HepG2 (cell line): Measurements from ENCODE around the gene YPEL5. TPM values are rescaled to one million over a fixed set of nuclear protein-coding genes. Genes with fewer than 3 reads are reported as not detected.

Source experiments
- ASH2L ChIP-seq: fragments of 300-600, 200-600 bp; sonication (generic); IDR thresholded peaks from 2 replicates; pipeline ENCODE4 v1.7.0; 2017; ENCODE audit warnings: low read depth, mild to moderate bottlenecking, moderate library complexity, mixed read lengths, low read length; ENCODE audit not compliant: insufficient read length
- ATAD3A ChIP-seq: sonication (generic); formaldehyde crosslinking; IDR thresholded peaks from 2 replicates; pipeline ENCODE4 v1.4.0; 2020; ENCODE audit warnings: missing genetic modification reagents
- BHLHE40 ChIP-seq: IDR thresholded peaks from 2 replicates; pipeline ENCODE4 v1.6.1; 2011; ENCODE audit warnings: low read length, improper control_type of control experiment
- EEA1 ChIP-seq: sonication (generic); formaldehyde crosslinking; IDR thresholded peaks from 2 replicates; pipeline ENCODE4 v1.5.1; 2020; ENCODE audit warnings: mild to moderate bottlenecking, missing genetic modification reagents, borderline replicate concordance
- FOXA3 ChIP-seq: IDR thresholded peaks from 2 replicates; pipeline ENCODE4 v1.6.1; 2016; ENCODE audit warnings: missing genetic modification reagents, missing compliant biosample characterization
- HES4 ChIP-seq: sonication (generic); formaldehyde crosslinking; IDR thresholded peaks from 2 replicates; pipeline ENCODE4 v1.9.0; 2021; ENCODE audit warnings: mild to moderate bottlenecking, missing genetic modification reagents, borderline replicate concordance
- HOXA3 ChIP-seq: sonication (generic); formaldehyde crosslinking; IDR thresholded peaks from 2 replicates; pipeline ENCODE4 v1.5.0; 2020; ENCODE audit warnings: missing genetic modification reagents
- HOXA5 ChIP-seq: sonication (generic); formaldehyde crosslinking; IDR thresholded peaks from 2 replicates; pipeline ENCODE4 v1.4.0; 2020; ENCODE audit warnings: missing genetic modification reagents
- NFIB ChIP-seq: sonication (generic); formaldehyde crosslinking; IDR thresholded peaks from 2 replicates; pipeline ENCODE4 v1.9.0; 2021; ENCODE audit warnings: missing genetic modification reagents, mild to moderate bottlenecking, borderline replicate concordance
- PHF8 ChIP-seq: sonication (generic); formaldehyde crosslinking; IDR thresholded peaks from 2 replicates; pipeline ENCODE4 v1.5.0; 2020; ENCODE audit warnings: missing genetic modification reagents
- POLR2A ChIP-seq, 2 experiments: IDR thresholded peaks; 2 replicates each; pipeline ENCODE4 v1.6.1; 2011; ENCODE audit warnings: low read depth in 2 of 2, low read length in 2 of 2, mild to moderate bottlenecking in 1 of 2, moderate library complexity in 1 of 2; ENCODE audit not compliant: insufficient read depth in 1 of 2
- RFXANK ChIP-seq: IDR thresholded peaks from 2 replicates; pipeline ENCODE4 v1.6.1; 2016
- SP2 ChIP-seq: sonication (generic); formaldehyde crosslinking; IDR thresholded peaks from 2 replicates; pipeline ENCODE4 v1.5.1; 2020; ENCODE audit warnings: mild to moderate bottlenecking, missing genetic modification reagents
- SPEN ChIP-seq: sonication (generic); formaldehyde crosslinking; IDR thresholded peaks from 2 replicates; pipeline ENCODE4 v1.5.1; 2020; ENCODE audit warnings: low read depth, mild to moderate bottlenecking, missing genetic modification reagents
- SRF ChIP-seq: IDR thresholded peaks from 2 replicates; pipeline ENCODE4 v1.6.1; 2011; ENCODE audit warnings: mild to moderate bottlenecking, low read depth, low read length, moderate library complexity
- TAF1 ChIP-seq: sonication (generic); formaldehyde crosslinking; IDR thresholded peaks from 2 replicates; pipeline ENCODE4 v1.4.0; 2020; ENCODE audit warnings: missing genetic modification reagents
- ZBTB3 ChIP-seq: sonication (generic); formaldehyde crosslinking; IDR thresholded peaks from 2 replicates; pipeline ENCODE4 v1.4.0; 2020; ENCODE audit warnings: low read depth, mild to moderate bottlenecking, moderate library complexity, missing genetic modification reagents, borderline replicate concordance
- ZMYM3 ChIP-seq: sonication (generic); formaldehyde crosslinking; IDR thresholded peaks from 2 replicates; pipeline ENCODE4 v1.5.1; 2020; ENCODE audit warnings: mild to moderate bottlenecking, missing genetic modification reagents
- ZMYM4 ChIP-seq: sonication (generic); formaldehyde crosslinking; IDR thresholded peaks from 2 replicates; pipeline ENCODE4 v1.8.1; 2023; ENCODE audit warnings: mild to moderate bottlenecking, missing genetic modification reagents
- ZNF121 ChIP-seq: sonication (generic); formaldehyde crosslinking; IDR thresholded peaks from 2 replicates; pipeline ENCODE4 v1.5.0; 2020; ENCODE audit warnings: mild to moderate bottlenecking, missing genetic modification reagents
- ZNF230 ChIP-seq: sonication (generic); formaldehyde crosslinking; IDR thresholded peaks from 2 replicates; pipeline ENCODE4 v1.4.0; 2020; ENCODE audit warnings: mild to moderate bottlenecking, missing genetic modification reagents
- ZNF510 ChIP-seq: sonication (generic); formaldehyde crosslinking; IDR thresholded peaks from 2 replicates; pipeline ENCODE4 v1.4.0; 2020; ENCODE audit warnings: low read depth, mild to moderate bottlenecking, missing genetic modification reagents
- ZNF577 ChIP-seq: sonication (generic); formaldehyde crosslinking; IDR thresholded peaks from 2 replicates; pipeline ENCODE4 v1.4.0; 2020; ENCODE audit warnings: mild to moderate bottlenecking, low read depth, missing genetic modification reagents, borderline replicate concordance
- ZSCAN21 ChIP-seq: sonication (generic); formaldehyde crosslinking; IDR thresholded peaks from 2 replicates; pipeline ENCODE4 v1.8.0; 2022; ENCODE audit warnings: mild to moderate bottlenecking, missing genetic modification reagents, moderate library complexity, borderline replicate concordance
- polyA plus RNA-seq, 8 experiments: library from polyadenylated mRNA; depleted of rRNA in 3 of 8; stranded (reverse) in 7 of 8; unstranded in 1 of 8; fragments of >200 nt; fragmentation: Illumina TruSeq in 4 of 8; extraction: Trizol in 4 of 8; gene quantifications; 2 replicates each; pipeline versions ENCODE4 v1.2.1 to v1.2.3, GENCODE V29; 2011 to 2016; ENCODE audit warnings: low read depth in 4 of 8, missing spikeins in 1 of 8, mixed read lengths in 1 of 8; ENCODE audit not compliant: insufficient read depth in 1 of 8
- total RNA-seq, 5 experiments: library from RNA; depleted of rRNA; stranded (reverse); fragments of >200 nt; fragmentation: Illumina TruSeq; extraction: Trizol; gene quantifications; 2 replicates each; pipeline ENCODE4 v1.2.3, GENCODE V29; 2016; ENCODE audit warnings: low read depth in 1 of 5
- TF ChIP-seq, protein P1 (sequence below): sonication (generic); formaldehyde crosslinking; IDR thresholded peaks from 2 replicates; pipeline ENCODE4 v1.4.0; 2020; ENCODE audit warnings: missing genetic modification reagents
- TF ChIP-seq, protein P2 (sequence below): sonication (generic); formaldehyde crosslinking; IDR thresholded peaks from 2 replicates; pipeline ENCODE4 v1.4.0; 2020; ENCODE audit warnings: mild to moderate bottlenecking, missing genetic modification reagents
- TF ChIP-seq, protein P3 (sequence below): sonication (generic); formaldehyde crosslinking; IDR thresholded peaks from 2 replicates; pipeline ENCODE4 v1.4.0; 2020; ENCODE audit warnings: missing genetic modification reagents

The YPEL5 gene
- total and polyA plus RNA-seq, 2 of the 13 experiments (the other 11 are each of a cell fraction or from before 2014, with no cell fraction given): 12.7 to 49.7 TPM

DNA sequence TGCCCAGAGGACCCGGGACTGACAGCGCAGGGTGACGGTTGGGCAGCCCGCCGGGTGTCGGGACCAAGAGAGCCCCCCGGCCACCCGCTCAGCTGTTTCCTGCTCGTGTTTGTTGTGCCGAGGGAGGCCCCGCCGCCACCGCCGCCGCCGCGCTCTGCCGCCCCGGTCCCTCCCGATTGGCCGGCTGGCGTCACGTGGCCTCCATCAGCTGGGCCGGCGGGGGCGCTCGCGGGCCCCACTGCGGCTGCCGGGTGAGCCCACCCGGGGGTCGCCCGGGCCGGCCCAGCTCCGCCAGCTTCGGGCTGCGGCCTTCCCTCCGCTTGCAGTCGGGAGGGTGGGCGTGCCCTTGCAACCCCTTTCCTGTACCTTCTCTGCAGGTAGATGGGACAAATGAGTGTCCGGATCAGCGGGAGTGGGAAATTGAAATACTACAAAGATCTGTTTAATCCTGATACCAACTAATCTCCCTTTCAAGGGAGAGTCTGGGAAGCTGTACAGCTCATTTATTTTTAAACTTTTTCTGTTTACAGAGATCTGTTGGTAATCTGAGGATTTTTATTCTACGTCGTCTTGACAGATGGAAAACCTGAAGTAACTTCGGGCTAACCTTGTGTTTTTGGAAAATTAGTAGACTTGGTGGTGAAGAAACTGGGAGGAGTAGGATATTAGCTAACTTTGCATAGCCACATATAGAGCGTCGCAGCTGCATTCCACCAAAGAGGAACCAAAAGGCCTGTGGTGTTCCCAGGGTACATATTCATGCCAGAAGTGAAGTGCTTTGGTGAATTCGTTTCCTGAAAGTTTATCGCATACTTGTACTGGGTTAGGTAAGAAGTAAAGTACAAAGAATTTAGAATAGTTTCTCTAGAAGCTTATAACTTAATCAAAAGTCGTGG lies 1.2 kb downstream of the YPEL5 start (continued):
- TF ChIP-seq, protein P1, sequence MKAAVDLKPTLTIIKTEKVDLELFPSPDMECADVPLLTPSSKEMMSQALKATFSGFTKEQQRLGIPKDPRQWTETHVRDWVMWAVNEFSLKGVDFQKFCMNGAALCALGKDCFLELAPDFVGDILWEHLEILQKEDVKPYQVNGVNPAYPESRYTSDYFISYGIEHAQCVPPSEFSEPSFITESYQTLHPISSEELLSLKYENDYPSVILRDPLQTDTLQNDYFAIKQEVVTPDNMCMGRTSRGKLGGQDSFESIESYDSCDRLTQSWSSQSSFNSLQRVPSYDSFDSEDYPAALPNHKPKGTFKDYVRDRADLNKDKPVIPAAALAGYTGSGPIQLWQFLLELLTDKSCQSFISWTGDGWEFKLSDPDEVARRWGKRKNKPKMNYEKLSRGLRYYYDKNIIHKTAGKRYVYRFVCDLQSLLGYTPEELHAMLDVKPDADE: 0 out of 2 replicates have a peak, but pooled peaks have one; percentile 50
- TF ChIP-seq ZNF230: no peak
- TF ChIP-seq ZBTB3 (CRISPR knock-in tag): no peak
- TF ChIP-seq PHF8 (CRISPR knock-in tag): no peak; the same call in 1 of the 2 replicates
- TF ChIP-seq ZNF121: no peak
- peak; percentile 27; the same call in 1 of the 2 replicates for TF ChIP-seq HES4 (CRISPR knock-in tag)
- TF ChIP-seq HOXA3 (CRISPR knock-in tag): peak; percentile 67
- no peak for TF ChIP-seq ZNF577 (CRISPR knock-in tag)
- TF ChIP-seq ASH2L: peak; percentile 7
- peak; percentile 20; the same call in 1 of the 2 replicates for TF ChIP-seq EEA1 (CRISPR knock-in tag)
- no peak for TF ChIP-seq ZMYM3 (CRISPR knock-in tag)
- TF ChIP-seq SPEN (CRISPR knock-in tag): peak; percentile 40; the same call in 1 of the 2 replicates
- TF ChIP-seq, protein P2, sequence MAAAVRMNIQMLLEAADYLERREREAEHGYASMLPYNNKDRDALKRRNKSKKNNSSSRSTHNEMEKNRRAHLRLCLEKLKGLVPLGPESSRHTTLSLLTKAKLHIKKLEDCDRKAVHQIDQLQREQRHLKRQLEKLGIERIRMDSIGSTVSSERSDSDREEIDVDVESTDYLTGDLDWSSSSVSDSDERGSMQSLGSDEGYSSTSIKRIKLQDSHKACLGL (CRISPR knock-in tag): 0 out of 2 replicates have a peak, but pooled peaks have one; percentile 31
- peak in 1 of 2 experiments; percentile 34; a peak in 2 of 4 replicates for TF ChIP-seq POLR2A (IDR thresholded peaks at IDR 0.05; ENCODE audit: insufficient read depth in 1 of 2, low read depth in 2 of 2, low read length in 2 of 2)
- no peak for TF ChIP-seq ZNF510
- 0 out of 2 replicates have a peak, but pooled peaks have one; percentile 42 for TF ChIP-seq ATAD3A (CRISPR knock-in tag)
- TF ChIP-seq ZSCAN21 (CRISPR knock-in tag): no peak
- peak; percentile 13; the same call in 1 of the 2 replicates for TF ChIP-seq TAF1
- TF ChIP-seq SP2: peak; percentile 37; the same call in 1 of the 2 replicates
- 0 out of 2 replicates have a peak, but pooled peaks have one; percentile 39 for TF ChIP-seq BHLHE40
- TF ChIP-seq RFXANK: no peak
- 0 out of 2 replicates have a peak, but pooled peaks have one; percentile 64 for TF ChIP-seq HOXA5 (CRISPR knock-in tag)
- TF ChIP-seq NFIB (CRISPR knock-in tag): no peak
- TF ChIP-seq, protein P3, sequence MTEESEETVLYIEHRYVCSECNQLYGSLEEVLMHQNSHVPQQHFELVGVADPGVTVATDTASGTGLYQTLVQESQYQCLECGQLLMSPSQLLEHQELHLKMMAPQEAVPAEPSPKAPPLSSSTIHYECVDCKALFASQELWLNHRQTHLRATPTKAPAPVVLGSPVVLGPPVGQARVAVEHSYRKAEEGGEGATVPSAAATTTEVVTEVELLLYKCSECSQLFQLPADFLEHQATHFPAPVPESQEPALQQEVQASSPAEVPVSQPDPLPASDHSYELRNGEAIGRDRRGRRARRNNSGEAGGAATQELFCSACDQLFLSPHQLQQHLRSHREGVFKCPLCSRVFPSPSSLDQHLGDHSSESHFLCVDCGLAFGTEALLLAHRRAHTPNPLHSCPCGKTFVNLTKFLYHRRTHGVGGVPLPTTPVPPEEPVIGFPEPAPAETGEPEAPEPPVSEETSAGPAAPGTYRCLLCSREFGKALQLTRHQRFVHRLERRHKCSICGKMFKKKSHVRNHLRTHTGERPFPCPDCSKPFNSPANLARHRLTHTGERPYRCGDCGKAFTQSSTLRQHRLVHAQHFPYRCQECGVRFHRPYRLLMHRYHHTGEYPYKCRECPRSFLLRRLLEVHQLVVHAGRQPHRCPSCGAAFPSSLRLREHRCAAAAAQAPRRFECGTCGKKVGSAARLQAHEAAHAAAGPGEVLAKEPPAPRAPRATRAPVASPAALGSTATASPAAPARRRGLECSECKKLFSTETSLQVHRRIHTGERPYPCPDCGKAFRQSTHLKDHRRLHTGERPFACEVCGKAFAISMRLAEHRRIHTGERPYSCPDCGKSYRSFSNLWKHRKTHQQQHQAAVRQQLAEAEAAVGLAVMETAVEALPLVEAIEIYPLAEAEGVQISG (CRISPR knock-in tag): 0 out of 2 replicates have a peak, but pooled peaks have one; percentile 20
- TF ChIP-seq FOXA3 (CRISPR knock-in tag): no peak
- TF ChIP-seq ZMYM4: peak; percentile 80
- TF ChIP-seq SRF: no peak
